SK-N-SH (cell line): ENCODE data around the gene SLC25A10. TPM values are rescaled to one million over a fixed set of nuclear protein-coding genes. Genes with fewer than 3 reads are reported as not detected.

Source experiments
- CTCF ChIA-PET: fragments of 300-600, 350-600 bp; formaldehyde crosslinking; extraction: SDS; loops from one replicate; lab custom pipeline; 2021; lab: Yijun Ruan, JAX
- POLR2A ChIA-PET: fragments of 350-600 bp; sonication (Branson Sonifier 250); formaldehyde crosslinking; extraction: SDS; loops from one replicate; lab custom pipeline; 2020; ENCODE audit warnings: antibody characterized with exemption, inconsistent platforms; lab: Yijun Ruan, JAX
- DNase-seq: peaks from one replicate; pipeline ENCODE4 v3.0.0; 2012
- H2AFZ ChIP-seq: fragments of 200-600 bp; sonication (generic); 2 replicates; pipeline ENCODE4 v1.8.1; 2016; ENCODE audit warnings: antibody characterized with exemption, mild to moderate bottlenecking, low read depth
- H3F3A ChIP-seq: fragments of 200-600 bp; sonication (generic); replicated peaks from 2 replicates; pipeline ENCODE3; 2016; ENCODE audit warnings: antibody characterized with exemption, mild to moderate bottlenecking; ENCODE audit not compliant: insufficient read depth
- H3K27ac ChIP-seq, 2 experiments: fragments of 200-500 bp in 1 of 2; fragments of 200-600 bp in 1 of 2; sonication (Bioruptor generic) in 1 of 2; sonication (generic), shearing (Covaris generic) in 1 of 2; 2 replicates each; pipeline versions ENCODE4 v1.5.1 to v1.6.1; 2014 to 2016; ENCODE audit warnings: low read depth in 2 of 2, inconsistent platforms in 1 of 2, low read length in 1 of 2, mild to moderate bottlenecking in 1 of 2, mixed read lengths in 1 of 2
- H3K27me3 ChIP-seq: fragments of 200-600 bp; sonication (generic), shearing (Covaris generic); 2 replicates; pipeline ENCODE4 v1.6.1; 2016; ENCODE audit warnings: mixed run types; ENCODE audit not compliant: insufficient read depth
- H3K36me3 ChIP-seq, 2 experiments: fragments of 200-500 bp in 1 of 2; fragments of 200-600 bp in 1 of 2; sonication (Bioruptor generic) in 1 of 2; sonication (generic) in 1 of 2; replicated peaks in 1 of 2; 2 replicates each; pipeline versions ENCODE3 to v1.5.1; 2014 to 2016; ENCODE audit warnings: low read length in 1 of 2, mild to moderate bottlenecking in 1 of 2; ENCODE audit not compliant: insufficient read depth in 2 of 2, control insufficient read depth in 1 of 2
- H3K4me1 ChIP-seq, 2 experiments: fragments of 200-500 bp in 1 of 2; fragments of 200-600 bp in 1 of 2; sonication (Bioruptor generic) in 1 of 2; sonication (generic), shearing (Covaris generic) in 1 of 2; 2 replicates each; pipeline versions ENCODE4 v1.5.1 to v1.6.1; 2014 to 2016; ENCODE audit warnings: low read depth in 1 of 2, low read length in 1 of 2, mixed run types in 1 of 2; ENCODE audit not compliant: insufficient read depth in 2 of 2, control insufficient read depth in 1 of 2
- H3K4me2 ChIP-seq: fragments of 200-600 bp; sonication (generic), shearing (Covaris generic); 2 replicates; pipeline ENCODE4 v1.6.1; 2017; ENCODE audit warnings: mixed run types
- H3K4me3 ChIP-seq, 2 experiments: fragments of 200-500 bp in 1 of 2; fragments of 200-600 bp in 1 of 2; sonication (Bioruptor generic) in 1 of 2; sonication (generic), shearing (Covaris generic) in 1 of 2; 2 replicates each; pipeline versions ENCODE4 v1.5.1 to v1.8.1; 2014 to 2016; ENCODE audit warnings: low read depth in 2 of 2, inconsistent platforms in 1 of 2, low read length in 1 of 2, mild to moderate bottlenecking in 1 of 2, mixed read lengths in 1 of 2, moderate library complexity in 1 of 2
- H3K79me2 ChIP-seq: fragments of 200-600 bp; sonication (generic); 2 replicates; pipeline ENCODE4 v1.8.1; 2017; ENCODE audit warnings: mild to moderate bottlenecking; ENCODE audit not compliant: insufficient read depth
- H3K9ac ChIP-seq: fragments of 200-600 bp; sonication (generic); 2 replicates; pipeline ENCODE4 v1.6.1; 2017; ENCODE audit warnings: mixed run types
- H3K9me2 ChIP-seq: fragments of 200-600 bp; sonication (generic); 2 replicates; pipeline ENCODE4 v1.6.1; 2017; ENCODE audit warnings: mixed run types
- H3K9me3 ChIP-seq: fragments of 200-600 bp; sonication (generic); 2 replicates; pipeline ENCODE4 v1.6.1; 2017; ENCODE audit warnings: mixed run types, mild to moderate bottlenecking, moderate library complexity
- H4K20me1 ChIP-seq: fragments of 200-600 bp; sonication (generic); 2 replicates; pipeline ENCODE4 v1.6.1; 2017; ENCODE audit warnings: mild to moderate bottlenecking, mixed run types; ENCODE audit not compliant: insufficient read depth
- CTCF ChIP-seq: fragments of 200-600 bp; sonication (generic); IDR thresholded peaks from 2 replicates; pipeline ENCODE4 v1.6.1; 2017; ENCODE audit warnings: antibody characterized with exemption, mild to moderate bottlenecking, moderate library complexity
- EZH2phosphoT487 ChIP-seq: fragments of 200-600 bp; sonication (generic); IDR thresholded peaks from 2 replicates; pipeline ENCODE4 v1.6.1; 2017; ENCODE audit warnings: low read depth, mixed run types, mild to moderate bottlenecking, antibody characterized with exemption, moderate library complexity, borderline replicate concordance
- FOXJ3 ChIP-seq: sonication (generic); formaldehyde crosslinking; IDR thresholded peaks from 2 replicates; pipeline ENCODE4 v1.5.1; 2020; ENCODE audit warnings: mild to moderate bottlenecking, missing genetic modification reagents
- GATA2 ChIP-seq: sonication (generic); formaldehyde crosslinking; IDR thresholded peaks from 2 replicates; pipeline ENCODE4 v1.5.0; 2020; ENCODE audit warnings: mild to moderate bottlenecking, missing genetic modification reagents
- REST ChIP-seq: IDR thresholded peaks from 2 replicates; pipeline ENCODE4 v1.6.1; 2012; ENCODE audit warnings: mild to moderate bottlenecking, low read depth, low read length, moderate library complexity
- RXRA ChIP-seq: IDR thresholded peaks from 2 replicates; pipeline ENCODE4 v1.4.0; 2012; ENCODE audit warnings: low read depth, mild to moderate bottlenecking, borderline replicate concordance
- WGBS: methylation state at CpG from one replicate; pipeline ENCODE4 v1.1.6; 2017; ENCODE audit warnings: low lambda C conversion rate; 5-methylcytosine and 5-hydroxymethylcytosine counted together
- polyA plus RNA-seq, 3 experiments: library from polyadenylated mRNA; depleted of rRNA; stranded (reverse); fragments of >200 nt; gene quantifications; 2 replicates each; pipeline ENCODE4 v1.2.3, GENCODE V29; 2012

Gene SLC25A10
- polyA plus RNA-seq, 1 of the 3 experiments (the other 2 are of a cell fraction) = 34.7 TPM

- ChIA-PET CTCF (interaction anchor here (0.8 to 1.5 kb wide), 4 partner anchors 15 to 100 kb away, joined by 3 to 6 read pairs (median 5); partner anchors contain the start of genes ARL16 and HGS), POLR2A (interaction anchor here (1.6 kb wide), 1 partner anchor 23 kb away, joined by 6 read pairs; the partner anchor contains the start of genes ARL16 and HGS)
- Histone ChIP-seq H4K20me1 (peaks cover 12% of the 10 kb centered on the region), H3K4me1 (peaks cover 17 to 31% of the 10 kb centered on the region in 2 experiments), H3K27ac (no peak overlapping the region), H3K36me3 (peaks cover 42 to 43% of the 10 kb centered on the region in 2 experiments), H3K4me3 (no peak overlapping the region), H3K9ac (no peak overlapping the region), H3K9me3 (no peaks in the 10 kb centered on the region), H3K27me3 (no peaks in the 10 kb centered on the region), H3K4me2 (no peak overlapping the region), H3K9me2 (no peaks in the 10 kb centered on the region), H3K79me2 (peaks cover 52% of the 10 kb centered on the region), H3F3A (peaks cover 60% of the 10 kb centered on the region), H2AFZ (no peak overlapping the region)
- WGBS = 95% methylated on average over 11 of the region's 17 CpGs
- no peak for TF ChIP-seq REST
- no peak for TF ChIP-seq GATA2 (CRISPR knock-in tag)
- TF ChIP-seq EZH2phosphoT487 = no peak
- TF ChIP-seq RXRA = no peak
- DNase-seq = no peak
These were observed 5.9 kb upstream of the SLC25A10 start for GRCh38 chr17:81706232-81706611.

GRCh38 chr17:81706757-81707624 lies 5.1 kb upstream of the SLC25A10 start:
- H3K9ac ChIP-seq = no peak overlapping the region
- no peak overlapping the region for H3K4me3 ChIP-seq
- H3K4me1 ChIP-seq = peaks cover 16 to 25% of the 10 kb centered on the region in 2 experiments
- H3F3A ChIP-seq = peaks cover 52% of the 10 kb centered on the region
- DNase-seq = no peak
- TF ChIP-seq CTCF = peak; percentile 32; the same call in 1 of the 2 replicates
- no peak for TF ChIP-seq FOXJ3 (CRISPR knock-in tag)
- TF ChIP-seq, all 33 proteins: peak for 1
- peaks cover 4% of the 10 kb centered on the region for H4K20me1 ChIP-seq
- H3K27me3 ChIP-seq = no peaks in the 10 kb centered on the region
- no peak overlapping the region for H3K4me2 ChIP-seq
- no peak overlapping the region for H2AFZ ChIP-seq
- no peaks in the 10 kb centered on the region for H3K9me3 ChIP-seq
- H3K79me2 ChIP-seq = peaks cover 44% of the 10 kb centered on the region
- 96% methylated on average over 38 of the region's 54 CpGs for WGBS
- POLR2A ChIA-PET = interaction anchor here (0.7 to 3.0 kb wide), 3 partner anchors 11 to 159 kb away, joined by 3 to 9 read pairs (median 6); partner anchors contain the start of genes ARL16 and HGS
- peaks cover 34 to 38% of the 10 kb centered on the region in 2 experiments for H3K36me3 ChIP-seq
- no peaks in the 10 kb centered on the region for H3K9me2 ChIP-seq
- CTCF ChIA-PET = interaction anchor here (0.8 to 1.5 kb wide), 6 partner anchors 15 to 159 kb away, joined by 3 to 6 read pairs (median 4); partner anchors contain the start of genes ARL16 and HGS
- no peak overlapping the region for H3K27ac ChIP-seq
